ACHN (cell line): ENCODE measurements around the gene TTPAL.

Experiments
- DNase-seq: peaks from one replicate; pipeline ENCODE4 v3.0.0-alpha.2; 2015
- in situ Hi-C: cut with HindIII; loops from 2 replicates; pipeline ENCODE4 v1.10.0; 2017; ENCODE audit warnings: low sequenced_read_pairs, low pct_ligation_motif_present, low pct_unique_long_range_greater_than_20kb

The TTPAL gene

GRCh38 chr20:44521484-44522481 lies 46.1 kb downstream of the TTPAL start, which contains the start of gene SERINC3:
Gene SERINC3, minus strand, starts transcription at chr20:44522070. Its CDS starts 119 bp downstream, at chr20:44521951.
- in situ Hi-C loops = no loop called here
- DNase-seq = peak; percentile 91

- DNase-seq = no peak
- in situ Hi-C loops = no loop called here
Observed at GRCh38 chr20:44522841-44523240, 47.2 kb downstream of the TTPAL start.

- DNase-seq = no peak
- in situ Hi-C loops = no loop called here
Observed at GRCh38 chr20:44523746-44524145, 48.1 kb downstream of the TTPAL start.

GRCh38 chr20:44526129-44526528 lies 50.5 kb downstream of the TTPAL start:
- in situ Hi-C loops = no loop called here
- no peak for DNase-seq

GRCh38 chr20:44527716-44528199 lies 52.1 kb downstream of the TTPAL start:
- DNase-seq = no peak
- in situ Hi-C loops = no loop called here

- no peak for DNase-seq
- in situ Hi-C loops = no loop called here
Observed at GRCh38 chr20:44528309-44528708, 52.6 kb downstream of the TTPAL start.

GRCh38 chr20:44532259-44532980 lies 56.7 kb downstream of the TTPAL start:
- no peak for DNase-seq
- in situ Hi-C loops = no loop called here

- no peak for DNase-seq
- in situ Hi-C loops = no loop called here
Observed at GRCh38 chr20:44532981-44533331, 57.3 kb downstream of the TTPAL start.

GRCh38 chr20:44533928-44534327 lies 58.3 kb downstream of the TTPAL start:
- in situ Hi-C loops = no loop called here
- DNase-seq = no peak

- in situ Hi-C loops = no loop called here
- no peak for DNase-seq
Observed at GRCh38 chr20:44536175-44536574, 60.5 kb downstream of the TTPAL start.

GRCh38 chr20:44537993-44538392 lies 62.3 kb downstream of the TTPAL start:
- DNase-seq = no peak
- in situ Hi-C loops = no loop called here

GRCh38 chr20:44540834-44541233 lies 65.2 kb downstream of the TTPAL start:
- DNase-seq = no peak
- in situ Hi-C loops = no loop called here

GRCh38 chr20:44541992-44542391 lies 66.3 kb downstream of the TTPAL start:
- DNase-seq = no peak
- in situ Hi-C loops = no loop called here

- no peak for DNase-seq
- in situ Hi-C loops = no loop called here
Observed at GRCh38 chr20:44542890-44543289, 67.2 kb downstream of the TTPAL start.

- DNase-seq = no peak
- in situ Hi-C loops = no loop called here
Observed at GRCh38 chr20:44543358-44543757, 67.7 kb downstream of the TTPAL start.
